ENCODE results near the gene CGN.

CGN gene

DNA sequence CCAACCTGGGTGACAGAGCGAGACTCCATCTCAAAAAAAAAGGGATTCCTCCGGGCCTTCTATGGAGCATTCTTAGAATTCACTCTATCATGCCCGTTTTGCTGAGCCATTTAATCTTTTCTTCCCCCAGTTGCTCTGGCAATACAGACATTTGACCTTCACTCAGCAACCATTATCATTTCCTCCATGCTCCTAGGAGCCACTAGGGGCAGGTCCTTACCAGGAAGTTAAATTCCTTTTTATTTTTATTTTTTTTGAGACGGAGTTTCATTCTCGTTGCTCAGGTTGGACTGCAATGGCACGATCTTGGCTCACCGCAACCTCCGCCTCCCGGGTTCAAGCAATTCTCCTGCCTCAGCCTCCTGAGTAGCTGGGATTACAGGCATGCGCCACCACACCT, 9.7 kb upstream of the CGN start:
- no peak for DNase-seq (ENCODE audit: extremely low read depth, low read depth)
- TF ChIP-seq, protein P1, sequence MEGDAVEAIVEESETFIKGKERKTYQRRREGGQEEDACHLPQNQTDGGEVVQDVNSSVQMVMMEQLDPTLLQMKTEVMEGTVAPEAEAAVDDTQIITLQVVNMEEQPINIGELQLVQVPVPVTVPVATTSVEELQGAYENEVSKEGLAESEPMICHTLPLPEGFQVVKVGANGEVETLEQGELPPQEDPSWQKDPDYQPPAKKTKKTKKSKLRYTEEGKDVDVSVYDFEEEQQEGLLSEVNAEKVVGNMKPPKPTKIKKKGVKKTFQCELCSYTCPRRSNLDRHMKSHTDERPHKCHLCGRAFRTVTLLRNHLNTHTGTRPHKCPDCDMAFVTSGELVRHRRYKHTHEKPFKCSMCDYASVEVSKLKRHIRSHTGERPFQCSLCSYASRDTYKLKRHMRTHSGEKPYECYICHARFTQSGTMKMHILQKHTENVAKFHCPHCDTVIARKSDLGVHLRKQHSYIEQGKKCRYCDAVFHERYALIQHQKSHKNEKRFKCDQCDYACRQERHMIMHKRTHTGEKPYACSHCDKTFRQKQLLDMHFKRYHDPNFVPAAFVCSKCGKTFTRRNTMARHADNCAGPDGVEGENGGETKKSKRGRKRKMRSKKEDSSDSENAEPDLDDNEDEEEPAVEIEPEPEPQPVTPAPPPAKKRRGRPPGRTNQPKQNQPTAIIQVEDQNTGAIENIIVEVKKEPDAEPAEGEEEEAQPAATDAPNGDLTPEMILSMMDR (IDR thresholded peaks at IDR 0.05; ENCODE audit: low read depth, low read length): no peak; the same call in none of the 2 replicates

DNA sequence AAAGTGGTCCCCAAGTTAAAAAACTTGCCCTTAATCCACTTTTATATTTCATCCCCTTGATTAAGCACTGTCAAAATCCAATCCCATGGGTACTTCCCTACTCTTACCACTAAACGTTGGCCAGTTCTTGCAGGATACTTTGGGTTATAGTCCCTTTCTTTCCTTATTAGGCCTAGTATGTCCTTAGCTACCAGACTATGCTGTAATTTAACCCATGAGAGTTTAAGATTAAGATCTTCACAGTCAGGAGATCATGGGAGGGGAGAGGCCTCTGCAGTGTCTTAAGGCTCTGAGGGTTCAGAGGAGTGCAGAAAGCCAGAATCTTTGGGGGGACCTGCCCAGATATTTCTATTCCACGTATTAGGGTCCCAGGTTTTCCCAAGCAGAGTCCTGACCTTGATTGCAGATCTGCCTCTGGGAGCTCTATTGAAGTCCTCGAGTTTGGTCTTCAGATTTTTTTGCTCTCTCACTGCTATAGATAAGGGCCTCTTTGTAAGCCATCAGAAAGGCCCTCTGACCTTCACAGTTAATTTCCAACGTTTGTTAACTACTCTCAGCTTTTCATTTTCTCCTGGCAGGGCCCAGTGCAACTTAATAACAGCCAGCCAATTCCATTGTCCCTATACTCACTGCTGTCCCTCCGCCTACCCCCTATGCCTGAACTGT, 9.0 kb upstream of the CGN start:
- no peak for DNase-seq (ENCODE audit: extremely low read depth, low read depth)
- TF ChIP-seq, protein P1 (IDR thresholded peaks at IDR 0.05; ENCODE audit: low read depth, low read length): no peak

DNA sequence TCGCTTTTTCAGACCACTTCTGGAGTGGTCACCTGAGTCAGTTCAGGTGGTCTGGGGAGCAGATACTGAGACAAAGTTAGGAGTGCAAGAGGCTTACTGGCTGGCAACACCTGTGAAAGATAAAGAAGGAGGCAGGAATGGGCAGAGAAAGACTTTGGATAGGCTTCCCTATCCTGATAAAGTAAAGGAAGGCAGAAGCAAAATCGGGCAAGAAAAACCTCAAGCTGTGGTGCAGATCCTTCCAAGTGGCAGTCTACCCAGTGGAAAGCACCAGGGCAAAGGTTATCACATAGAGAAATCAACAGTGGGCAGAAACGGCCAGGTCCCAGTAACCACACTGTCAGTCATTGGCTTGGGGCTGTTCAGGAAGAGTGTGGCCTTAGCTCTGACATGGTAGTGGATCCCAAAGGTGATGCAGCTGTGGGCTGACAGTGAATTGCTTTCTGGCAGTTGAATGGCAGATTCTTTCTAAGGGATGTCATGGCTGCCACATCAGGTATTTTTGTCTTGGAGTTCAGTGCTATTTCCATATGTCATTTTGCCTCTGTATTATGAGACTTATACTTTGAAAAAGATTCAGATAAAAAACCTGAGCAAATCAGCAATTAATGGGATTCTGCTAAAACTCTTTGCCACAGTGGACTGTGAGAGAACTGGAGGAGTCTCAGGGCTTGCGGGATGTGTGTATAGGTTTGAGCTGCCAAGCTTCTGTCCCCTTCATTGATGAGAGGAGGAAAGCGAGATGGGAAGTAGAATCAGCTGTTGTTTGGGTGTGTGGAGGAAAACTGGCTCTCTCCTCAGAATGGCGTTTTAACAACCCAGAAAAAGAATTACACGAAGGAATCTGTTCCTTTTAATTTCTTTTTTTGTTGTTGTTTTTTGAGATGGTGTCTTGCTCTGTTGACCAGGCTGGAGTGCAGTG, 8.1 kb upstream of the CGN start:
- no peak for DNase-seq (ENCODE audit: extremely low read depth, low read depth)
- TF ChIP-seq, protein P1 (IDR thresholded peaks at IDR 0.05; ENCODE audit: low read depth, low read length): no peak

GRCh38 chr1:151504252-151504651, 6.9 kb upstream of the CGN start:
- no peak for DNase-seq (ENCODE audit: extremely low read depth, low read depth)
- TF ChIP-seq, protein P1 (IDR thresholded peaks at IDR 0.05; ENCODE audit: low read depth, low read length): no peak

DNA sequence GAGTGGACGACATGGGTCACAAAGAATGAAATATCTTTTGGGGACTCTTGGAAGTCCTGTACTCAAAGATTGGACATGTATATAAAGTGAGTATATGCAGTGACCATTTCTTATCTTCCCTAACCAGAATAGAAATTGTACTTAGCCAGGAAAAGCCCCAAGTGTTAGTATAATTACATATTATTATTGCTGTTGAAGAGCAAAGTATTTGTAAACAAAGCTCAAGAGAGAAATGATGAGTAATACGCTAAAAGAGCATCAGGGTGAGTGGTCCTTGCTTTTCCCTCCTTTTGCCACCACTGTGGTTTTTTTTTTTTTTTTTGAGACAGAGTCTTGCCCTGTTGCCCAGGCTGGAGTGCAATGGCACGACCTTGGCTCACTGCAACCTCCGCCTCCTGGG, 6.4 kb upstream of the CGN start:
- DNase-seq (ENCODE audit: extremely low read depth, low read depth): no peak
- TF ChIP-seq, protein P1 (IDR thresholded peaks at IDR 0.05; ENCODE audit: low read depth, low read length): no peak

GRCh38 chr1:151508833-151509232, 2.4 kb upstream of the CGN start:
- no peak for DNase-seq (ENCODE audit: extremely low read depth, low read depth)
- TF ChIP-seq, protein P1 (IDR thresholded peaks at IDR 0.05; ENCODE audit: low read depth, low read length): no peak
